HG03097 (cell line): ENCODE measurements around the gene NPFF.
"Not testable (repeated sequence)": the region's sequence is repeated elsewhere in the genome, so short reads cannot be mapped to it uniquely, and the experiment has no call there.

Source experiments
- ATAC-seq: cut with Tn5 transposase; IDR thresholded peaks from one replicate; pipeline ENCODE4 v1.9.1; 2021; ENCODE audit not compliant: unreplicated experiment, low FRiP score

The NPFF gene, protein sequence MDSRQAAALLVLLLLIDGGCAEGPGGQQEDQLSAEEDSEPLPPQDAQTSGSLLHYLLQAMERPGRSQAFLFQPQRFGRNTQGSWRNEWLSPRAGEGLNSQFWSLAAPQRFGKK

DNA sequence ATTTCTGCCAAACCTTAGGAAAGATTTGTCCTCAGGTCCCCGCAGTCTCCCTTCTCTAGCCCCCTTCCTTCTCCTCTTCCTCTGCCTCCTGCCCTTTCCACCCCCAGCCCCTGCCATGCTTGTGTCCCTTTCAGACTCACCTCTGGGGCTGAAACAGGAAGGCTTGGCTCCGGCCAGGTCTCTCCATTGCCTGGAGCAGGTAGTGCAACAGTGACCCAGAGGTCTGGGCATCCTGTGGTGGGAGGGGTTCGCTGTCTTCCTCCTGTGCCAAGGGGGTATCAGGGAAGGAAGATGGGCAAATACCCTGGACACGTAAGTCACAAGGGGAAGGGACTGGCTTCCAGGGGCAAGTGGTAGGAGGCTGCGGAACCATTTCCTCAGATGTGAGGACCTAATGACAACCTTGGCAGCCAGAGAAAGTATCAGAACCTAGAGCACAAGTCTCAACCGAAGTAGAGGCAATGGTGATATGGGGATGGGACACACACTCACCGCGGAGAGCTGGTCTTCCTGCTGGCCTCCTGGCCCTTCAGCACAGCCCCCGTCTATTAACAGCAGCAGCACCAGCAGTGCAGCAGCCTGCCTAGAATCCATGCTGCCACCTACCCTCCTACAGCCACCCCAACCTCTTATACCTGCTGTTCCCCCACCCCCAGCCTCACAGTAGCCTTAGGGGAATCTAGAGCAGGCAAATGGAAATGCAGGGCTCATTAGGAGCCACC, at the start of gene NPFF:
TSS of gene NPFF (minus strand) at position 604 of the 722 bp plus-strand sequence. CDS start at position 594, 10 bp downstream.
- ATAC-seq = no peak

DNA sequence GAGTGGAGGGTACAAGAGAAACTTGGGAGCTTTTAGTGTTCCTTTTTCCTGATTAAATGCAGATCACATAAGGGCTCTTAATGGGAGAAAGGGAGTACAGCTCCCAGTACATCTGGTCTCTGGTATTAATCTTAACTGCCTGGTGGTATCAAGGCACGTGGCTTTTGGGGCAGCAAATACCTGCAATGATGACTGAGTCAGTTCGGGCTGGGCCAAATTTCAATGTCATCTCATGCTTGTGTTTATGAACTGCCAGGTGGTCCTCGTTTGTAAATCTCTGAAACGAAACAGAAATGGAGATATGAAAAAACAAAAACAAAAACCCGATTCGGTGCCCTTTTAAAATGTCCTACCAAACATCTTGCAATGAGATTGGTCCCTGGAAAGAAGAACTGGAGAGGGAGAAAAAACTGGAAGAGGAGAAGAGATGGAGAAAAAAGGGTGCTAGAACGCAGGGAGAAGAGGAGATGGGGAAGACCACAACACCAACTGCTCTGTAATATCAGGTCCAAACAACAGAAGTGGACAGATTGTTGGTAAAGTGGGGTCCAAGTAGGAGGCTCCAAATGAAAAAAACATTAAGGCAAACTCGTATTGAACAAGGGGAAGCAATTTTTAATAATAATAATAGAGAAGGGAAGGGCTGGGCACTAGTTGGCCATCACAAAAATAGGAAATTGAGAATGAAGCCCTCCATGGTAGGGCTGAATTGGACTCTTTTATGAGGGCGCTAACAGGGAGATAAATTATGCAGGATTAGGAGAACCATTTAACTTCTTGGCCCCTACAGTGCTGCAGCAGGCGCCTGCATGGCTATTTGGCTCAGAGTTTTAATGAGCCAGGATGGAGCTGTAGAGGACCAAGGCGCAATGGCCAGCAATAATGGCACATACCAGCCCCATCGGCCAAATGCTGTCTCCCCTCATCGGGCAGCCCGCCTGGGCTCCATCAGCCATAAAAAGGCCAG, 45.4 kb upstream of the NPFF start:
- ATAC-seq = no peak

DNA sequence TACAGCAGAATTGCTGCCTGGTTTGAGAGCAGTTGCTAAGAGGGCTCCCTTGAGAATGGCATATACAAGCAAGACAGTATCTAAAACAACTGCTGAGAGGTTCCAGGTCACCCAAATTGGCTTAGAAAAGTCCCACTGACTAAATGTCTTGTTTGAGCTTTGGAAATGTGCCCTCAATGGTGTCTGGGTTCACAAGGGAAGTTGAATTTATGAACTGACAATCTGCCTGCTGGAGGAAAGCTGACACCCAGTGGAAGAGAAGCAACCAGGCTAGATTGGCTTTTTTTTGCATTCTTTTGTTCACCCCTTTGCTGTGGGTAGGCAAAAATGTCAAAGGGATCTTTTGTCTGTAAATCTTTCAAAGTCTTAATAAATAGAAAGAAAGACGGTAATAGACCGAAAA, 44.6 kb upstream of the NPFF start:
- ATAC-seq = no peak

DNA sequence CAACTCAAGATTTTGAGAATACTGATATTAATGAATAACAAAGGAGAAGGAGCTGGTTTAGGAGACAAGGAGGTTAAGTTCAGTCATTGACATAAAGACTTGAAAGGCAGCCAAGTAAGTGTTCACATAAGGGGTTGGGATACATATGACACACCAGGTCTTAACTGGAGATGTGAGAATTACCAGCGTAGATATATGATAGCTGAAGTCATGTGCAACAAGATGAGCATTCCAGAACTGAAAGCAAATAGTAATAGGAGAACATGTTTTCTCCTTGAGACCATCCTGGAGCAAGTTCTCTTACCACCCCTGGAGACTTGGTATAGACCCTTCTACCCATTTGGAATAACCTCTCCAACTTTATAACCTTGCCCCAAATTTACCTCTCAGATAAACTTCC, 43.3 kb upstream of the NPFF start:
- no peak for ATAC-seq

DNA sequence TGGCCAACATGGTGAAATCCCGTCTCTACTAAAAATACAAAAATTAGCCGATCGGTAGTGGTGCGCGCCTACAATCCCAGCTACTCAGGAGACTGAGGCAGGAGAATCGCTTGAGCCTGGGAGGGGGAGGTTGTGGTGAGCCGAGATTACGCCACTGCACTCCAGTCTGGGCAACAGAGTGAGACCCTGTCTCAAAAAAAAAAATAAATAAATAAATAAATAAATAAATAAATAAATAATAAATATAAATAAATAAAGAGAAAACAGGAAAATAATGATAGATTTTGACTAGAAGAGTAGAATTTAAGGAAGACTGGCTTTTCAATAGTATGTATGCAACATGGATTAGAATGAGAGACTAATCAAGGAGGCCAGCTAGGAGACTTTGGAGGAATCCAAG, 42.8 kb upstream of the NPFF start:
- not testable (repeated sequence) for ATAC-seq

DNA sequence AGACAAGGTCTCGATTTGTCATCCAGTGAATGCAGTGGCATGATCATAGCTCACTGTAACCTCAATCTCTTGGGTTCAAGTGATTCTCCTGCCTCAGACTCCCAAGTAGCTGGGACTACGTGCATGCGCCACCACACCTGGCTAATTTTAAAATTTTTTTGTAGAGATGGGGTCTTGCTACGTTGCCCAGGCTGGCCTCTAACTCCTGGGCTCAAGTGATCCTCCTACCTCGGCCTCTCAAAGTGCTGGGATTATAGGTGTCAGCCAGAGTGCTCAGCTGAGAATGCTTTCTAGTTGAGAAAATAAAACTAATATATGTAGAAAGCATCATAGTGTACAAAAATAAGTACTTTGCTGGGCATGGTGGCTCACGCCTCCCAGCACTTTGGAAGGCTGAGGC, 41.1 kb upstream of the NPFF start:
- not testable (repeated sequence) for ATAC-seq

DNA sequence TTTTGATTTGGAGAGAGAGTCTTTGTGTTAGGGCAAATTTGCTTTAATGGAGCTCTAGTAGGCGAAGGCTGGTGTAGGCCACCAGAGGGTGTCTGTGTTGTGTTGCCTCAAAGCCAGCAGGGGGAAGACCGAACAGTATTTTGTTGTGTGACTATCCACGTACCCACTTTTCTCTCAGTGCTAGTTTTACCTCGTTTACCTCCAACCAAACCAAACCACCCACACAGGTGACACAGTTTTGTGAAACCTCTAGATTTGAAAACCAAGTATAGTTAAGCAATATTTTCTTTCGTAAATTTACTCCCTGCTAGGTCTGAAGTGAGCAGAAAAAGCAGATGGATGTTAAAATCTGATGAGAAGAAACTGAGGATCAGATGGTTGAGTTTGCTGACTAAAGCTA, 36.3 kb upstream of the NPFF start:
- no peak for ATAC-seq

DNA sequence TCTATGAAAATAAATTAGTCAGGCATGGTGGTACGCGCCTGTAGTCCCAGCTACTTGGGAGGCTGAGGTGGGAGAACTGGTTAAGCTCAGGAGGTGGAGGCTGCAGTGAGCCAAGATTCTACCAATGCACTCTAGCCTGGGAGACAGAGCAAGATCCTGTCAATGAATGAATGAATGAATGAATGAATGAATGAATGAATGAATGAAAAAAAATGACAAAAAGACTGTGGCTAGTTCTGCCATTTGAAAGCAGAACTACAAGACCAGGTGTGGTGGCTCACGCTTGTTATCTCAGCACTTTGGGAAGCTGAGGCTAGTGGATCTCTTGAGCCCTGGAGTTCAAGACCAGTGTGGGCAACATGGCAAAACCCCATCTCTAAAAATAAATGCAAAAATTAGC, 32.2 kb upstream of the NPFF start:
- no peak for ATAC-seq

DNA sequence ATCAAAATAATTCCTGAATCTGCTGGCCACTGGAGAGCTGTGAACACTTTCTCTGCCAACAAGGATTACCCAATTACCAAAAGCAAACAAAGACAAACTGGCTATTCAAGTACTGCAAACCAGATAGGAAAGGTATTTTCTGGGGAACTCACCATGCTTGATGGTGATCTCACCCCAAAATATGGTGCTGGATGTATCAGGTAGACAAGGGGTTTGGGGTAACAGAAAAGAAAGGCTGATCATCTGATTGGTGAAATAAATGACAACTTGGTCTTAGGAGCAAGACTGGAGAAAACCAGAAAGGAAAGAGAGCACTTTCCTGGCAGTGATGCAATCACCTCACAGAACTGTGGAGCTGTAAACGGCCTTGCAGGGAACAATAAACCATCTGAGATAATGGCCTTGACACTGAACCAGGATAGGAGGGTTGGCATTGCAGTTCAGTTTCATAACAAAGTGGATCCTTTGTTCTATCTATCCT, 31.0 kb upstream of the NPFF start:
- ATAC-seq = no peak

DNA sequence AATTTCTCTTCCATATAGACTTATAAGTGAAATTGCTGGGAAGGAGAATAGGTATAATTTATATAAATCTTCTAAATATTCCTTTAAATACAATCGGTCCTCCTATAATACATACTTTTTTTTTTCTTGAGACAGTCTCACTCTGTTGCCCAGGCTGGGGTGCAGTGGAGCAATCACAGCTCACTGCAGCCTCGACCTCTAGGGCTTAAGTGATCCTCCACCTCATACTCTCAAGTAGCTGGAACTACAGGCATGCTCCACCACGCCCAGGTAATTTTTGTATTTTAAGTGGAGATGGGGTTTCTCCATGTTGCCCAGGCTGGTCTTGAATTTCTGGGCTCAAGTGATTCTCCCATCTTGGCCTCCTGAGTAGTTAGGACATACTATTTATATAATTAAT, 29.7 kb upstream of the NPFF start:
- no peak for ATAC-seq

DNA sequence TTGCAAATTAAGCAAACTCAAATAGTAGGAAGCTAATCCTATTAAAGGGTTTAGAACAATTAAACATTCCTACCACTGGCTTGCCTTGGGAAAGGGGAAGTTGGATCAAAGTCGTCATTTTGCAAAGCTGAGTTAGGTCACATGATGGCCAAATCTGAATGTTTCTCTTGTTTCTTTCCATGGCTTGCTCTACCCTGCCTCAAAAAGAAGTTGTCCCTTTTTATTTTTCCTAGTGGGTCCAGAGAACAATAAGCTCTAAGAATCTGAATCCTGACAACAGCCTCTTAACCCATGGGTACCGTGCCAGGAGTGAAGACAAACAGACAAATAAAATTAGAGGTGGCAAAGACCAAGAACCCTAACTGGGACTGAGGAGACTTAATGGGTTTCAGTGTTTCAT, 26.2 kb upstream of the NPFF start:
- no peak for ATAC-seq

DNA sequence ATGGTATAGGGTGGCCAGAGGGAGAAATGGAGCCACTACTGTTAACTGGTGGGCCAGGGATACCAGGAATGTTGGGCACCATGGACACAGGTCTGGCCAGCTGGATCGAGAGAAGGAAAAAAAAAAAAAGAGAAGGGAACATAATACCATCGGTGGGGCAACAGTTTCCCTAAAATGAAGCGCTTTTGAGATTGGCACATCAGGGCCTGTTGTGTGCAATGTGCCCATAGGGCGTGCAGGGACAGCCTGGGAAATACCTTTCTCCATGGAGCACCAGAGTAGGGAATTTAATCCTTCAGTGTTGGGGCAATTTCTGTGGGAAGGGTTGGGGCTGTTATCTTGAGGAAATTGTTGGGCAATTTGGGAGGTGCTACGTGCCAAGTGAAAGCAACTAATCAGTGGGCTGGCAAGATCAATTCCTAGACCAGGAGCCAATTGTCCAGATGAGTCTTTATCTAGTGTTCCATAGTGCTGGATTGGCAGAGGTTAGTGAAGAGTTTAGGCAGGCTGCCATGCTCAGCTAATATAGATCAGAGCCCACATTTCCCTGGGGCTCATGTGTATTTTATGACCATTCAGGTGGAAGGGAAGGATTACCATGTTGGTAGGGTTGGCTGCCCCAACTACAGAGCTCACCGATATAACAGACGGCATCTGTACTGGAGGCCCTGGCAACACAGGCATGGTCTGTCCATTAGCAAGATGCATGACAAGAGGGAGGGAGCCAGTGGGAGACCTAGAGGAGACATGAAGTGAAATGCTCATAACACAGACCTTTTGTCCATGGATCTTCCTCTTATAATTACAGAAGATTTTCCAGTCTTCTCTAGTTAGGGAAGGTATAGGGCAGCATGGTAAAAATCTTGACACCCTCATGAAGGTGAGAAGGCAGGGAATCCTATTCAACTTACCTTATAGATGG, 25.5 kb upstream of the NPFF start:
- ATAC-seq = no peak

DNA sequence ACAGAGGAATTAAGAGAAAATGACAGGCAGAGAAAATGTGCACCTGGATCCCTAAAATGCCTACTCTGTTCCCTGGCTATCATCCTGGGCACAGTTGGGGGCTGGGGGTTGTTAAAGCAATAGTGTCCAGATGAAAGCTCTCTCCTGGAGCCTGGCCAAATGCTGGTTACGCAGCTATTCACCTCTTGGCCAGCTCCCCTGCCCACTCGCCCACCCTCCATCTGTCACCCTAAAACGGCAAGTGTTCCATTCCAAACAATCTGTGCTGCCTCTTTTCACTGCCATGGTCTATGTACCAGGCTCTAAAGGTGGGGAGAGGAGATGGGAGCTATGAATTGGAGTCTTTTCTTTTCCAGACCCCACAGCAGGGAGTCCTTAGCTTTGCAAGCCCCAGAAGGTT, 24.7 kb upstream of the NPFF start:
- no peak for ATAC-seq

DNA sequence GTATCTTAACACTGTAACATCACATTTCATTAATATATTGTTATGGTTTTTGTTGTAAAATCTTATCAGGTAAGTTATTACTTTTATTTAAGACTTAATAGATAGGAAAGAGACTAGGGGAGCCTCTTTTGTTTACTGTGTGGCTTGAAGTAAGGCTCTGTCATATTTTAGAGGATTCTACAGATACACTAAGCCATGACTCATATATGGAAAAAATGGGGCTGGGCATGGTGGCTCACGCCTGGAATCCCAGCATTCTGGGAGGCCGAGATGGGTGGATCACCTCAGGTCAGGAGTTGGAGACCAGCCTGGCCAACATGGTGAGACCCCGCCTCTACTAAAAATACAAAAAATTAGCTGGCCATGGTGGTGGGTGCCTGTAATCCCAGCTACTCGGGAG, 23.6 kb upstream of the NPFF start:
- no peak for ATAC-seq

DNA sequence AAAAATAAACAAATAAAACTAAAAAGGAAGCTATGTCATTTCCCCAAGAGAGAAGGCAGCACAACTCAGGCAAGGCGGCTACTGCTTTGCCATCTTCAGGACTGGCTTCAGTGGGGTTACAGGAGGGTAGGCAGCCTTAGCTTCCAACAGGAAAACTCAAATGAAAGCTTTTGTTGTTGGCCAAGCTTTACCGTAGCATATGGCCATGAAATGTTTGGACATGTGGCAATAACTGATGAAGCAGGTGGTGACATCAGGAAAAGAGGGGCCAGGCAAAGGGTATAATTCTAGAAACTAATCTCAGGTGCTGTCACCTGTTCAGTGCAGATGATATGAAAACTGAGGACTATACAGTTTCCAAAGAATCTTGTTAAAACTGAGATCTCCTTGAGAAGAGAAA, 22.8 kb upstream of the NPFF start:
- no peak for ATAC-seq

DNA sequence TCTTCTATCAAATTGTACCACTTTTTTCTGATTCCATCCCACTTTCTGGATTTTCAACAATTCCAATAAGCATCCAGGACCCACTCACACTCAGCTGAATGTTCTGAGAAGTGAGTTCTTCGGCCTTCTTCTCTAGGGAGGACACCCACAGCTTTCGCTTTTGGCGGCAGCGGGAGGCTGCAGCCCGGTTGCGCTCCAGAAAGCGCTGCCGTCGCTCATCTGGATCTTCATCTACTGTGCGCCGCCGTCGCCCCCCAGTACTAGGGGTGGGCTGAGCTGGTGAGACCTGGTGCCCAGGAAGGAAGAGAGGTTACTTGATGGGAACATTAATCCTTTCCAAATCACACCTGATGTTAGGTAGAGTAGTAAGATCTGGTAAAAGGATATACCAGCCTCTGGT, 17.2 kb upstream of the NPFF start:
- ATAC-seq = no peak

DNA sequence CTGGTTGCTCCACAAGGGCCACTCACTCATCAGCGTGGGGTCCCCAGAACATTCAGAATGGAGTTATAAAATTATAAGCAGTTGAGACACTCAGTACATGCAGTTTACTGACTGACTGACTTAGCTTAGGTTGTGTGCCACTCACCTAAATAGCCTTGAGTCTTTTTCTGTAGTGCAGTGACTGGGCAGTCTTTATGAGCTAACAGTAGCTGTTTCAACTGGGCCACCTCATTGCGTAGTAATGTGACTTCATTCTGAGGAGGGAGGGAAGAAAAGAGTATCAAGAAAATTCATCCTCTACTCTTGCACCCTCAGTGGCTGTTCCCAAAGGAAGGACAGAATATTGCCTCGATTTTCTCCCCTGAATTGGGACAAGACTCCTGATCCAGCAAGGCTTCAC, 15.8 kb upstream of the NPFF start:
- no peak for ATAC-seq

DNA sequence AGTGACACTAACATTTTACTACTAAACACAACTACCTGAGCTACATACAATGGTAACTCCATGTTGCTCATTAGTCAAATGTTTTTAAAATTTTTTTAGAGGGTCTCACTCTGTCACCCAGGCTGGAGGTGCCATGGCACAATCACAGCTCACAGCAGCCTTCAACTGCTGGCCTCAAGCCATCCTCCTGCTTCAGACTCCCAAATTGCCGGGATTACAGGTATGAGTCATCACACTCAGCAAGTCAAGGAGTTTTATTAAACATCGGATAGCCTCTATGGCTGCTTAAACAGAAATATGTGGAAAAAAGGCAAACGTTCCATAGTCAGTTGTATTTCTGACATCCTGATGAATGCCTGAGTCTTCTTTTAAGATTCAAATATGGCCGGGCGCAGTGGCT, 11.1 kb upstream of the NPFF start:
- no peak for ATAC-seq

DNA sequence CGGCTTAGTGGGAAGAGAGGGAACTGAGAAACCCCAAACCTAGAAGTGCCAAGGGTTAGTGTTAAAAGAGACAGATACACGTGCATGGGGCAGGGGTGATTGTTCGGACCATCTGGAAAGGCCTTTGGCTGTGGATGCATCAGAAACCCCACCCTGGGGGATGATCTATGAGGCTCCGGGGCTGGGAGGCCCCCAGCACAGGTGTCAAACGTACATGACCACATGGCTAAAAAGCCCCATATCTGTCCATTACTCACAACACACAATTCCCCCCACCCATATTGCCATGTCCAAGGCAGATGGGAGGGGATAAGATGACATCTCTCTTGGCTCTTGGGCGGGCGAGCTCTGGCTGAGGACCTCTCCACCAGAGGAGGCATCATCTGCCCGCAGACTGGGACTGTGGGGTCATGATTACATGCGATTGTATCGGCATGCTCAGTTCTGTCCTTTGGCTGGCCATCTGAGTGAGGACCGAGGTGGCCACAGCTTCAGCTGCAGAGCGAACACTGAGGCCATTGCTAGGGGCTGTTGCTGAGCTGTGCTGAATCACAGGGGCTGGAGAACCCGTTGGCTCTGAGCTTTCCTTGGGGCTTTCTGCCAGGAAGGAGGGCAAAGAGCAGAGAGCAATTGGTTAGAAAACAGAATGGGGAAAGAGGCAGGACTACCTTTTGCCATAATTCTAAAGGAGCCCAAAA, 9.6 kb upstream of the NPFF start:
- no peak for ATAC-seq

DNA sequence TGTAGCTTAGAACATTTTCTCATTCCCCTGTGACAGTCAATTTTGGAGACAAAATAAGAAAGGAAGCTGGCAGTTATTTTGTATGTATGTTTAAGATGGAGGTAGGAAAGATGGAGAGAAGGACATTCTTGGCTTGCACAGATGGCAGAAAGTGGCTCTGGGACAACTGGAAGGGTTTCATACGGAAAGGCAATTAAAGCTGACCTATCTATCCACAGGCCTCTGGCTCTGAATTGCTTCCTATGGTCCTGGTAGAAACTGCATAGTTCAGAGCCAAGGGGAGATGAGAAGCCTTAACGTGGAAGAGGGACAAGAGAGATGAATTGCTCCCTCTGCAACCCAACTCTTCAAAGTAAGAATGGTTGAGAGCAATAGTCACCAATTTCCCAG, 8.0 kb upstream of the NPFF start:
- no peak for ATAC-seq
